HUES48 (cell line): Measurements from ENCODE around the gene DNAJC6.

ENCODE experiments used
- H3K27ac ChIP-seq: one replicate; pipeline ENCODE4 v1.7.0; 2013; ENCODE audit warnings: low read depth, low read length, inconsistent platforms
- H3K27me3 ChIP-seq: 2 replicates; pipeline ENCODE4 v1.6.1; 2013; ENCODE audit warnings: mild to moderate bottlenecking, low read length; ENCODE audit not compliant: control insufficient read depth, insufficient read depth
- H3K36me3 ChIP-seq: 2 replicates; pipeline ENCODE4 v1.6.1; 2013; ENCODE audit warnings: low read length; ENCODE audit not compliant: control insufficient read depth, insufficient read depth
- H3K4me1 ChIP-seq: 2 replicates; pipeline ENCODE4 v1.6.1; 2013; ENCODE audit warnings: mild to moderate bottlenecking, low read length; ENCODE audit not compliant: control insufficient read depth, insufficient read depth
- H3K4me3 ChIP-seq: 2 replicates; pipeline ENCODE4 v1.5.1; 2013; ENCODE audit warnings: mild to moderate bottlenecking, low read depth, low read length
- H3K9ac ChIP-seq: 2 replicates; pipeline ENCODE4 v1.6.1; 2013; ENCODE audit warnings: mild to moderate bottlenecking, low read depth, low read length, moderate library complexity
- H3K9me3 ChIP-seq: 2 replicates; pipeline ENCODE4 v1.6.1; 2013; ENCODE audit warnings: low read length; ENCODE audit not compliant: control insufficient read depth, insufficient read depth

The DNAJC6 gene

DNA sequence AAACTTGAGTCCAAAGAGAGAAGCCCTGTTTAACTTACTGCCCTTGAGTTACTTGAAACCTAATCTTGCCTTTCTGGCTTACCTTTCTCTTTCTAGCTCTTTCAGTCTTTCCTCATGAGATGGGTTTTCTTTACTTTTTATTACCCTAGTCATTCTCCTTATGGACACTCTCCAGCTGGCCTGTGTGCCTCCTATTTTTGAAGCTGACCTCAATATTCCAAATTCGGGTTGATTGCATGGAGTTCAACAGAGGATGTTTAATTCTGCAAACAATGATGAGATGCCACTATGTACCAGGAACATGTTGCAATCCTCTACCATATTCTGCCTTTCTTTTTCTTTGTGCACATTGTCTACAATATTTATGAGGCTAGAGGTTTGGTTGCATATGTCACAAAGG, 20.7 kb downstream of the DNAJC6 start:
- Histone ChIP-seq H3K4me1 (no peaks in the 10 kb centered on the region), H3K36me3 (no peaks in the 10 kb centered on the region), H3K27me3 (no peaks in the 10 kb centered on the region), H3K9me3 (no peaks in the 10 kb centered on the region), H3K4me3 (no peak overlapping the region), H3K9ac (no peak overlapping the region), H3K27ac (no peak overlapping the region)

DNA sequence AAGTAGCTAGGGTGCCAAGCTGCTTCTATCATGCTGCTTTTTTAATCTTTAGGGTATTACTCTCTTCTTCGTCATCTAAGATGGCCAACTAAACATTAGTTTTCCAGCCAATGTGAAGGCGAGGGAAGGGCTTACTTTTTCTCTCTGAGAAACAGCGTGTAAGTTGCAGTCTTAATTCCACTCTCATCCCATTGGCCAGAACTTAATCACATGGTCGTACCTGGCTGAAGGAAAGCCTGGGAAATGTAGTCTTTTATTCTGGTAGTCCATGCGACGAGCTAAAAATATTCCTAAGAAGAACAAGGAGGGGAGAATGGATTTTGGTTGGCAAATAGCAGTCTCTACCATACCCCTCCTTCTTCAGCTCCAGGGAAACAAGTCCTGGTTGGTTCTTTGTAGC, 21.5 kb downstream of the DNAJC6 start:
- Histone ChIP-seq H3K4me3 (no peak overlapping the region), H3K9ac (no peak overlapping the region), H3K4me1 (no peaks in the 10 kb centered on the region), H3K27ac (no peak overlapping the region), H3K36me3 (no peaks in the 10 kb centered on the region), H3K9me3 (no peaks in the 10 kb centered on the region), H3K27me3 (no peaks in the 10 kb centered on the region)

DNA sequence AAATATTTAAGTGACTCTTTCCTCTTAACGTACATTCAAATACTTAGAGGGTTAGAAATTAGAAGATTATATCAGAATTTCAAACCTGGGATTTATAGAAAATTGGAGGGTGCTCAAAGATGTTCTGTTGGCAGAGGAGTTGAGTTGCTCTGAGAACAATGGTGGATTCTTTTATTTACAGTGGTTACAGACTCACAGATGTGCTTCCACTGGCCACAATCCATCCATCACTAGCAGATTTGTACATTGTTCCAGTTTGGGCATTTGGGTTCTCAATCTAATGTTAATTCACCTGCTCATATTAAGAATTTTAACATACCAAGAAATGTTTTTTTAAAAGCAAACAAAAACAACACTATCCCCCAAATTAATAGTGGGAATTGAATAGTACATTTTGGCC, 23.5 kb downstream of the DNAJC6 start:
- H3K4me1 ChIP-seq = no peaks in the 10 kb centered on the region
- H3K27ac ChIP-seq = no peak overlapping the region
- H3K9ac ChIP-seq = no peak overlapping the region
- no peak overlapping the region for H3K4me3 ChIP-seq
- H3K9me3 ChIP-seq = no peaks in the 10 kb centered on the region
- no peaks in the 10 kb centered on the region for H3K27me3 ChIP-seq
- H3K36me3 ChIP-seq = no peaks in the 10 kb centered on the region

DNA sequence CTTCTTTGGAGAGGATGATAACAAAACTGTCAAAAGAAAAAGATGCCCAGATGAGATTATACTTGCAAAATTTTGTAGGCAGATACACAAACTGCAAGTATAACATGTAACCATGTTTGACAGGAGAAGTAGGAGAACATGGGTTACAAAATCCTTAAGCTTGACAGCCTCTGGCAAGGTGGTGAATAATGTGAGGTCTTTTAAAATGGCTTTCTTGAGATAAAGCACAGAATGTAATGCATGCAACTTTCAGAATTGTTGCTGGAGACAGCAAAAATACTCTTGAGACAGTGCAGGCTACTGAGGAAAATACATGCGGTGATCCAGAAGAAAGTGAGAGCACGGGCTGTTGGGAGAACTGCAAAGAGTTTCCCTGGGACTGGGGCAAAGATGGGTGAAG, 24.7 kb downstream of the DNAJC6 start:
- Histone ChIP-seq H3K9me3 (no peaks in the 10 kb centered on the region), H3K4me1 (no peaks in the 10 kb centered on the region), H3K36me3 (no peaks in the 10 kb centered on the region), H3K27ac (no peak overlapping the region), H3K4me3 (no peak overlapping the region), H3K9ac (no peak overlapping the region), H3K27me3 (no peaks in the 10 kb centered on the region)

DNA sequence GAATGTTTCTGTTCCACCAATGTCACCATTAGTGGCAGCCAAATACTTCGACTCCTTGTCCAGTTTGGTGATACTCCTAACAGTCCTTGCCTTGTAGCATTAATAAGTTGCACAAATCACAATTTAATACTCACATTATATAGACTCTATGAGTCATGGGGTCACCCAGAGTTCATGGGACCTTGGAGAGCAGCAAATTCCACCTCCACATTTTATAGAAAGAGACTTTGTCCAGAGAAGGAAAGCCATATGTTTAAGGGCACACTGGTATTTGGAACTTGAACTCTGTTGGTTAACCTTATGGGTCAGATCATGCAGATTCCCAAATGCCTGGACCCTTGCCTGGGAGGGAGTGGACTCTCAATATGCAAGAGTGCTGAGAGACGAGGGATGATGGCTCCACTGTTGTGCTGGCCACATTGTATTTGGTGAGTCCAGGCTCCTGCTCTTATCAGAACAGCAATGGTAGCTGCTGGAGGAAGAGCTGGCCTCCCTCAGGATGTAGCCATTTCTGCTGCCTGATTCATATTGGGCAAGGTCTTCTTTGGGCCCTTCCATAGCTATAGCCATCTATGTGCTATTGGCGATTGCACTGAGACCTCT, 30.6 kb downstream of the DNAJC6 start:
- no peak overlapping the region for H3K27ac ChIP-seq
- H3K36me3 ChIP-seq = no peaks in the 10 kb centered on the region
- H3K4me1 ChIP-seq = no peaks in the 10 kb centered on the region
- no peak overlapping the region for H3K9ac ChIP-seq
- no peak overlapping the region for H3K4me3 ChIP-seq
- no peaks in the 10 kb centered on the region for H3K9me3 ChIP-seq
- H3K27me3 ChIP-seq = no peaks in the 10 kb centered on the region

DNA sequence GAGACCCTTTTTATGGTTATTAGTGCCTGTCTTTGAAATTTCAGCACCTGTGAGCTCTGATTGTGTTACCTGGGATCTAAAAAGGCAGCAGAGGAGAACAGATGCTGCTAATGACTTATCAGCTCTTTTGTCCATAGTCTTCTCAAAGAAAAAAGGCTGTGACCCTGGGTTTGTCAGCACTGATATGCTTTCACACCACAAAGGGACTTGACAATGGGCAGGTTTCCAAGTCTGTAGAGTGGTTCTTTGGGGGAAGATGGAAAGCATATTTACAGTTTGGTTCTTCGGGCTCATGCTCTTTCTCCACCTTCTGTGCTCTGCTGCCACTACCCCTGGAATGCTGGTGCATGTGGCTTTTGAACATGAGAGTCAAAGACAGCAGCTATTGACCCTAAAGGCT, 32.0 kb downstream of the DNAJC6 start:
- Histone ChIP-seq H3K9ac (no peak overlapping the region), H3K27me3 (no peaks in the 10 kb centered on the region), H3K27ac (no peak overlapping the region), H3K9me3 (no peaks in the 10 kb centered on the region), H3K4me1 (no peaks in the 10 kb centered on the region), H3K4me3 (no peak overlapping the region), H3K36me3 (no peaks in the 10 kb centered on the region)

DNA sequence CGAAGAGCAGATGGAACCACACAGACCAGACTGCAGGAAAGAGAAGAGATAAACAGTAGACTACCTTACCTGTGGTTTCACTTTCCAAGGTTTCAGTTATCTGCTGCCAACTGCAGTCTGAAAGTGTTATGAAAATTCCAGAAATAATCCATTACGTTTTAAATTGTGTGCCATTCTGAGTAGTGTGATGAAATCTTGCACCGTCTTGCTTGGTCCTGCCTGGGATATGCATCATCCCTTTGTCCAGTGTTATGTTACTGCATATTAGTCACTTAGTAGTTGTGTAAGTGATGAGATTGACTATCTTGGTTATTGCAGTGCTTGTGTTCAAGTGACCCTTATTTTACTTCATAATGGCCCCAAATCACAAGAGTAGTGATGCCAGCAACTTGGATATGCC, 33.9 kb downstream of the DNAJC6 start:
- no peaks in the 10 kb centered on the region for H3K9me3 ChIP-seq
- no peaks in the 10 kb centered on the region for H3K27me3 ChIP-seq
- H3K4me1 ChIP-seq = no peaks in the 10 kb centered on the region
- no peak overlapping the region for H3K9ac ChIP-seq
- no peak overlapping the region for H3K4me3 ChIP-seq
- H3K36me3 ChIP-seq = no peaks in the 10 kb centered on the region
- no peak overlapping the region for H3K27ac ChIP-seq

DNA sequence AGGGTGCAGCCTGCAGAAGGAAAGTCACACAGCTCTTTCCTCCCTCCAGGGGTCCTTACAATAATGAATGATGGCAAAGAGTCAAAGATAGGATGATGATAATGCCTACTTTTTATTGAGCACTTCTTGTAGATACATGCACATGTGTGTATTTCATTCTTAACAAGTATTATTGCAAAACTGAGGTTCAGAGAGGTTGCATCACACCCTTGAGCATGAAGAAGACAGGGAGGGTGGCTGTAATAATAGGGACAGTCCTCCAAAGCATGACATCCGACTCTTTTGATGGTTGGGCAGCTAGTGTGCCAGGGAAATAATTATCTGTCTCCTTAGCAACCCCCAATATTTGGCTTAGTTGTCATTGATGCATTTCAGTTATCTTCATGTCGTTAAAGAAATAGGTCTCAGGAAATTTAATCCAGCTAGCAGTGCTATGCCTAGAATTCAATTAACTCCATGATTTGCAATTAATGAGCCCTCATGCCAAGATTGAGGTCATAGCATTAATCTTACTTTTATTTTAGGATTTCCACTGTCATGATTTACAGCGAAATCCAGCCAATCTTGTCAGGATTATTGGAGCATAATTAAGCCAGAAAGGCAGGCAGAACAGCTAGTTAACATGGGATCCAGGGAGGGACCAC, 35.0 kb downstream of the DNAJC6 start:
- no peak overlapping the region for H3K9ac ChIP-seq
- H3K36me3 ChIP-seq = no peaks in the 10 kb centered on the region
- 0 out of 2 replicates have a peak, but pooled peaks cover under 1% of the 10 kb centered on the region for H3K4me1 ChIP-seq
- H3K27ac ChIP-seq = no peak overlapping the region
- no peaks in the 10 kb centered on the region for H3K27me3 ChIP-seq
- no peaks in the 10 kb centered on the region for H3K9me3 ChIP-seq
- no peak overlapping the region for H3K4me3 ChIP-seq

DNA sequence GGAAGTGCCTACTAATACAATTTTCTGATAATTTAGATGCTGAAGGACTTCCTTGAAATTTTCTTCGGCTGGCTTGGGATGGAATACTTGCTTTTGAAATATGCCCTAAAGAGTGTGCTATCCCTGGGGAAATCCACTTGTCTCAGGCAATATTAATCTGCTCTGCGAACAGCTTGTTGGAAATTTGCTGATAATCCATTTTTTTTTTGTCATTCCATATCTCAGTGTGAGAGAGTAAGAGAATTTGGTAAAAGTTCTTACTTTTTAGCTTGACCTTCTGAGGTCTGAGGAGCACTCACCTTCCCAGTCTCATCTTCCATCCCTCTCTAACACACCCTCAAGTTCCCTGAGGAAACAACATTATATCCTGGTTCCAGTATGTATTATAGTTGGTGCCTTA, 36.8 kb downstream of the DNAJC6 start:
- Histone ChIP-seq H3K27ac (no peak overlapping the region), H3K9me3 (no peaks in the 10 kb centered on the region), H3K27me3 (no peaks in the 10 kb centered on the region), H3K4me1 (peaks cover 8% of the 10 kb centered on the region), H3K36me3 (no peaks in the 10 kb centered on the region), H3K9ac (no peak overlapping the region), H3K4me3 (no peak overlapping the region)

DNA sequence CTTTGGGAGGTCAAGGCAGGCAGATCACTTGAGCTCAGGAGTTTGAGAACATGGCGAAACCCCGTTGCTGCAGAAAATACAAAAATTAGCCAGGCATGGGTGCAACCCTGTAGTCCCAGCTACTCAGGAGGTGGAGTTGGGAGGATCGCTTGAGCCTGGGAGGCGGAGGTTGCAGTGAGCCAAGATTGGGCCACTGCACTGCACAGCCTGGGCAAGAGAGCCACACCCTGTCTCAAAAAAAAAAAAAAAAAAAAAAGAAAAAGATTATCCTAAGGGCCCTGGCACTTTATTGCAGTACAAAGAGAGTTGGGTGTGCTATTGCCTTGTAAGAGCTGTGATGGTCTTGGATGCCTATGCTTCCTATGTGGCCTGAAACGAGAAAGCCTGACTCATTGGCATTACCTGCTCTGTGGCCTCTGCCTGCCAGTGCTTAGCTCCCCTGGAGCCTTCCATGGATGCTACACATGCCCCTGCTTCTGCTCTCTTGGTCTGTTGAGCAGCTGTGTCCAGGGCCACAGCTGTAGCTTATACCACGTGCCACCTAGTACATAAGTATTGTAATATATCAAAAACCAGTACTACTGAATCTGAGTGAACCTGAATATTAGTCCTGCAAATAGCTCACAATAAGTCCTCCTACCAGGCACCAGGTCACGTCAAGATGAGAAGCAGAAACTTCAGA, 45.8 kb downstream of the DNAJC6 start:
- Histone ChIP-seq H3K27ac (no peak overlapping the region), H3K4me3 (no peak overlapping the region), H3K36me3 (no peaks in the 10 kb centered on the region), H3K4me1 (0 out of 2 replicates have a peak, but pooled peaks cover 4% of the 10 kb centered on the region), H3K9me3 (no peaks in the 10 kb centered on the region), H3K27me3 (no peaks in the 10 kb centered on the region), H3K9ac (no peak overlapping the region)

DNA sequence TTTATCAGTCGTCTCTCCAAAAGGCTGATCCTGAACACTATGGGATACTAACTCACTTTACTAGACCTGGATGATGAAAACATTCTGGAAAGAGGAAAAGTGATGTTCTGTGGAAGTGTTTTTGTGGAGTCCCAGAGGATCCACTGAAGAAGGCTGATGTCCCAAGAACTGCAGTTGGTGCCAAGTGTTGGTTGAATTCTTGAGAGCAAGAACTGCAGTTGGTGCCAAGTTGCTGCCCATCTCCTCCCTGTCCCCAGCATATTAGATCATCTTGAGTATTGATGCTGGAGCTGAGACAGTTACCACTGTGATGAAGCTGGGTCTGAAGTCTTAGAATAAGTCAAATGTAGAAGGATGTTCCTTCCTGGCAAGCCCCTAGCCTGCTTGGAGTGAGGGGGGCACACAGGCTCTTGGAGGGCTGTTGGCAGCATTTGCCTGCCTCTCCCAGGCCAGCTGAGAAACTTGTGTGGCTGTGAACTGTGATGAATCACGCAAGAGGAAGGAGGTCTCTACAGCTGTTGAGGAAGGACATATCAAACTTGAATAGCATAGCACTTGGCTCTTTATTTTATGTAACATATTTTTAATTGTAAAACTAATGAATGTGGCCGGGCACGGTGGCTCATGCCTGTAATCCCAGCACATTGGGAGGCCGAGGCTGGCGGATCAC, 48.1 kb downstream of the DNAJC6 start:
- Histone ChIP-seq H3K27me3 (no peaks in the 10 kb centered on the region), H3K4me1 (peaks cover 1% of the 10 kb centered on the region; the same call in 1 of the 2 replicates), H3K9ac (no peak overlapping the region), H3K27ac (no peak overlapping the region), H3K4me3 (no peak overlapping the region), H3K9me3 (no peaks in the 10 kb centered on the region), H3K36me3 (no peaks in the 10 kb centered on the region)
